ENCODE results near the gene PDCD4. TPM values are rescaled to one million over a fixed set of nuclear protein-coding genes. Genes with fewer than 3 reads are reported as not detected.

Gene PDCD4
- total and polyA plus RNA-seq, 10 of the 15 experiments (the other 5 are each of a cell fraction or from before 2014, with no cell fraction given): 101 to 372 (median 171) TPM

DNA sequence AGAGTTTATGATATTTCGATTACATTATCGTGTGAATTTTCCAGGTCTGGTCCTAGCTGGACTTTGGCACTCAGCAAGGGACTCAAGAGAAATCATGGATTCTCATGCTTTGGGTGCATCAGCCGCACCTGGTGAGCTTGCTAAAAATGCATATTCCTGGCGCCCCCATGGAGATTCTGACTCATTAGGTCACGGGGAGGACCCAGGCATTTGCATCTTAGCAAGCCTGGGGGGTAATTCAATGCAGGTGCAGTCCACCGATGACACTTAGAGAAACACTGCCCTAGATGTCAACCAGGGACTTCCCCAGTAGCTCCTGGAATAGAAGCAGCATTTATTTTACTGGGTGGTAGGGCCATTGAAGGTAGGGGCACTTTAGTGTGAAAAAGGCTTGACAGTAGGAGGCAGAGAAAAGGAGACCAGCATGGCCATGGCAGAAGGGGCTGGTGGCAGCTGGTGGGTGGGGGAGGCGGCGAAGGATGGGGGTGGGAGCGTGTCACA lies 29.9 kb upstream of the PDCD4 start:
- H4K20me1 ChIP-seq (ENCODE audit: control insufficient read depth, insufficient read depth): no peaks in the 10 kb centered on the region
- H2AFZ ChIP-seq (ENCODE audit: control insufficient read depth, low read depth, low read length): no peak overlapping the region
- WGBS (ENCODE audit: insufficient coverage, insufficient replicate concordance, low lambda C conversion rate, missing lambda C conversion rate): under 1% methylated on average over 9 of the region's 9 CpGs
- no TSS peak for BruUV-seq (replicated peaks)
- ChIA-PET SMC1A (ENCODE audit: uncharacterized antibody, unreplicated experiment) (interaction anchor here (0.6 to 12.5 kb wide), 24 partner anchors 9 to 170 kb away, joined by 3 to 188 read pairs (median 6); partner anchors contain the start of gene PDCD4), CTCF (interaction anchor here (0.7 to 6.8 kb wide), 18 partner anchors 8 to 181 kb away, joined by 3 to 70 read pairs (median 6); no protein-coding TSS in a partner anchor), POLR2A (interaction anchor here (0.6 to 7.4 kb wide), 19 partner anchors 10 to 538 kb away, joined by 3 to 145 read pairs (median 7); partner anchors contain the start of gene PDCD4), RAD21 (ENCODE audit: unreplicated experiment) (interaction anchor here (0.7 to 7.3 kb wide), 28 partner anchors 11 to 231 kb away, joined by 3 to 153 read pairs (median 8); partner anchors contain the start of genes BBIP1 and PDCD4)
- ATAC-seq: peak; percentile 78
- peak overlapping the region; percentile 80 for H3K9ac ChIP-seq (ENCODE audit: control insufficient read depth, insufficient read depth, low read length)
- in situ Hi-C loops (cut with MboI) (no loop called here), intact Hi-C loops (cut with micrococcal nuclease; ENCODE audit: unreplicated experiment) (loop anchor here (1.0 to 2.0 kb wide), 2 partner anchors 67 to 96 kb away; no protein-coding TSS in a partner anchor)
- H3K79me2 ChIP-seq (ENCODE audit: control insufficient read depth, insufficient read depth, low read length): peaks cover 10% of the 10 kb centered on the region
- peak overlapping the region; percentile 80 for H3K4me2 ChIP-seq (ENCODE audit: control insufficient read depth, insufficient read depth)
- H3K36me3 ChIP-seq (ENCODE audit: control insufficient read depth in 2 of 2, insufficient read depth in 2 of 2, low read length in 1 of 2): no peaks in the 10 kb centered on the region
- DNase-seq (ENCODE audit: low read depth, low spot score): peak; percentile 89
- H3K9me3 ChIP-seq (replicated peaks; ENCODE audit: control insufficient read depth, insufficient read depth, low read length): no peaks in the 10 kb centered on the region
- FAIRE-seq: peak; percentile 76
- no peaks in the 10 kb centered on the region for H3K27me3 ChIP-seq (replicated peaks in 1 of 2; ENCODE audit: control insufficient read depth in 2 of 2, insufficient read depth in 2 of 2, low read length in 1 of 2)
- peaks cover 53% of the 10 kb centered on the region for H3K4me1 ChIP-seq (ENCODE audit: control insufficient read depth, insufficient read depth, low read length)
- peak overlapping the region; percentile 68; the same call in 1 of the 2 replicates for H3K4me3 ChIP-seq
- H3K27ac ChIP-seq (ENCODE audit: control insufficient read depth, insufficient read depth): peak overlapping the region; percentile 97
- no peak for TF ChIP-seq NFYA (IDR thresholded peaks at IDR 0.05; ENCODE audit: borderline replicate concordance, low read depth, low read length)
- TF ChIP-seq CHD4 (IDR thresholded peaks at IDR 0.05): 0 out of 2 replicates have a peak, but pooled peaks have one; percentile 56
- 0 out of 2 replicates have a peak, but pooled peaks have one; percentile 5 for TF ChIP-seq IRF4 (IDR thresholded peaks at IDR 0.05; ENCODE audit: low read depth, low read length)
- TF ChIP-seq, protein P1, sequence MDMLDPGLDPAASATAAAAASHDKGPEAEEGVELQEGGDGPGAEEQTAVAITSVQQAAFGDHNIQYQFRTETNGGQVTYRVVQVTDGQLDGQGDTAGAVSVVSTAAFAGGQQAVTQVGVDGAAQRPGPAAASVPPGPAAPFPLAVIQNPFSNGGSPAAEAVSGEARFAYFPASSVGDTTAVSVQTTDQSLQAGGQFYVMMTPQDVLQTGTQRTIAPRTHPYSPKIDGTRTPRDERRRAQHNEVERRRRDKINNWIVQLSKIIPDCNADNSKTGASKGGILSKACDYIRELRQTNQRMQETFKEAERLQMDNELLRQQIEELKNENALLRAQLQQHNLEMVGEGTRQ (IDR thresholded peaks at IDR 0.05; ENCODE audit: borderline replicate concordance, low read depth, low read length): peak; percentile 24; the same call in 1 of the 2 replicates
- peak; percentile 64; the same call in 1 of the 2 replicates for TF ChIP-seq PAX5 (IDR thresholded peaks at IDR 0.05; ENCODE audit: borderline replicate concordance, low read depth, low read length)
- TF ChIP-seq SMC3 (IDR thresholded peaks at IDR 0.05; ENCODE audit: borderline replicate concordance, low read length): no peak
- peak; percentile 92 for TF ChIP-seq RELA (IDR thresholded peaks at IDR 0.05; ENCODE audit: borderline replicate concordance, partially characterized antibody)
- TF ChIP-seq EED (IDR thresholded peaks at IDR 0.05; ENCODE audit: low read depth): peak; percentile 86
- TF ChIP-seq GATAD2B (conservative IDR thresholded peaks at IDR 0.05; ENCODE audit: low read depth): no peak; the same call in 1 of the 2 replicates
- TF ChIP-seq NRF1 (conservative IDR thresholded peaks at IDR 0.05; ENCODE audit: low read depth, low read length): no peak
- TF ChIP-seq, protein P2, sequence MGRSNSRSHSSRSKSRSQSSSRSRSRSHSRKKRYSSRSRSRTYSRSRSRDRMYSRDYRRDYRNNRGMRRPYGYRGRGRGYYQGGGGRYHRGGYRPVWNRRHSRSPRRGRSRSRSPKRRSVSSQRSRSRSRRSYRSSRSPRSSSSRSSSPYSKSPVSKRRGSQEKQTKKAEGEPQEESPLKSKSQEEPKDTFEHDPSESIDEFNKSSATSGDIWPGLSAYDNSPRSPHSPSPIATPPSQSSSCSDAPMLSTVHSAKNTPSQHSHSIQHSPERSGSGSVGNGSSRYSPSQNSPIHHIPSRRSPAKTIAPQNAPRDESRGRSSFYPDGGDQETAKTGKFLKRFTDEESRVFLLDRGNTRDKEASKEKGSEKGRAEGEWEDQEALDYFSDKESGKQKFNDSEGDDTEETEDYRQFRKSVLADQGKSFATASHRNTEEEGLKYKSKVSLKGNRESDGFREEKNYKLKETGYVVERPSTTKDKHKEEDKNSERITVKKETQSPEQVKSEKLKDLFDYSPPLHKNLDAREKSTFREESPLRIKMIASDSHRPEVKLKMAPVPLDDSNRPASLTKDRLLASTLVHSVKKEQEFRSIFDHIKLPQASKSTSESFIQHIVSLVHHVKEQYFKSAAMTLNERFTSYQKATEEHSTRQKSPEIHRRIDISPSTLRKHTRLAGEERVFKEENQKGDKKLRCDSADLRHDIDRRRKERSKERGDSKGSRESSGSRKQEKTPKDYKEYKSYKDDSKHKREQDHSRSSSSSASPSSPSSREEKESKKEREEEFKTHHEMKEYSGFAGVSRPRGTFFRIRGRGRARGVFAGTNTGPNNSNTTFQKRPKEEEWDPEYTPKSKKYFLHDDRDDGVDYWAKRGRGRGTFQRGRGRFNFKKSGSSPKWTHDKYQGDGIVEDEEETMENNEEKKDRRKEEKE (IDR thresholded peaks at IDR 0.05): no peak
- peak; percentile 71 for TF ChIP-seq EP300 (IDR thresholded peaks at IDR 0.05; ENCODE audit: borderline replicate concordance in 1 of 2, control insufficient read depth in 1 of 2, low read depth in 2 of 2, low read length in 2 of 2)
- TF ChIP-seq, protein P3, sequence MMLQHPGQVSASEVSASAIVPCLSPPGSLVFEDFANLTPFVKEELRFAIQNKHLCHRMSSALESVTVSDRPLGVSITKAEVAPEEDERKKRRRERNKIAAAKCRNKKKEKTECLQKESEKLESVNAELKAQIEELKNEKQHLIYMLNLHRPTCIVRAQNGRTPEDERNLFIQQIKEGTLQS (IDR thresholded peaks at IDR 0.05; ENCODE audit: borderline replicate concordance, extremely low read depth, low read depth, low read length): peak; percentile 36; the same call in 1 of the 2 replicates
- peak; percentile 92 for TF ChIP-seq ATF7 (IDR thresholded peaks at IDR 0.05; ENCODE audit: low read depth)
- no peak for TF ChIP-seq NR2C2 (IDR thresholded peaks at IDR 0.05; ENCODE audit: borderline replicate concordance, control insufficient read depth, insufficient read length, low read depth)
- TF ChIP-seq ZBED1 (IDR thresholded peaks at IDR 0.05; ENCODE audit: borderline replicate concordance): peak; percentile 79
- TF ChIP-seq CREB1 (IDR thresholded peaks at IDR 0.05; ENCODE audit: low read depth): peak; percentile 76
- no peak for TF ChIP-seq HDGF (IDR thresholded peaks at IDR 0.05)
- TF ChIP-seq, protein P4, sequence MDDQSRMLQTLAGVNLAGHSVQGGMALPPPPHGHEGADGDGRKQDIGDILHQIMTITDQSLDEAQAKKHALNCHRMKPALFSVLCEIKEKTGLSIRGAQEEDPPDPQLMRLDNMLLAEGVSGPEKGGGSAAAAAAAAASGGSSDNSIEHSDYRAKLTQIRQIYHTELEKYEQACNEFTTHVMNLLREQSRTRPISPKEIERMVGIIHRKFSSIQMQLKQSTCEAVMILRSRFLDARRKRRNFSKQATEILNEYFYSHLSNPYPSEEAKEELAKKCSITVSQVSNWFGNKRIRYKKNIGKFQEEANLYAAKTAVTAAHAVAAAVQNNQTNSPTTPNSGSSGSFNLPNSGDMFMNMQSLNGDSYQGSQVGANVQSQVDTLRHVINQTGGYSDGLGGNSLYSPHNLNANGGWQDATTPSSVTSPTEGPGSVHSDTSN (IDR thresholded peaks at IDR 0.05; ENCODE audit: insufficient replicate concordance, low read depth, low read length): no peak

Data from GM12878 (cell line).